Parathyroid adenoma (tissue), 2 donors: ENCODE measurements around the gene HSBP1.

Experiments used
- H2AFZ ChIP-seq: fragments of 300-600 bp; sonication (generic); one replicate; pipeline ENCODE4 v1.7.0; 2017; ENCODE audit warnings: antibody characterized with exemption, mild to moderate bottlenecking
- H3K27ac ChIP-seq: fragments of 300-600 bp; sonication (generic); one replicate; pipeline ENCODE4 v1.7.0; 2017
- H3K27me3 ChIP-seq: fragments of 300-600 bp; sonication (generic); one replicate; pipeline ENCODE4 v1.7.0; 2017; ENCODE audit warnings: low read length; ENCODE audit not compliant: control insufficient read depth, insufficient read depth
- H3K36me3 ChIP-seq: fragments of 300-600 bp; sonication (generic); one replicate; pipeline ENCODE4 v1.7.0; 2017; ENCODE audit warnings: low read length; ENCODE audit not compliant: control insufficient read depth, insufficient read depth
- H3K4me1 ChIP-seq: fragments of 300-600 bp; sonication (generic); one replicate; pipeline ENCODE4 v1.7.0; 2017; ENCODE audit warnings: control low read depth
- H3K4me2 ChIP-seq: fragments of 300-600 bp; sonication (generic); one replicate; pipeline ENCODE4 v1.7.0; 2017; ENCODE audit warnings: low read length
- H3K4me3 ChIP-seq: fragments of 300-600 bp; sonication (generic); one replicate; pipeline ENCODE4 v1.7.0; 2017; ENCODE audit warnings: low read depth, low read length
- H3K79me2 ChIP-seq: fragments of 300-600 bp; sonication (generic); one replicate; pipeline ENCODE4 v1.7.0; 2017; ENCODE audit warnings: control low read depth
- H3K9ac ChIP-seq: fragments of 300-600 bp; sonication (generic); one replicate; pipeline ENCODE4 v1.7.0; 2017; ENCODE audit warnings: mild to moderate bottlenecking
- H3K9me3 ChIP-seq: fragments of 300-600 bp; sonication (generic); one replicate; pipeline ENCODE4 v1.7.0; 2017; ENCODE audit warnings: low read length; ENCODE audit not compliant: control insufficient read depth
- CTCF ChIP-seq: fragments of 300-600 bp; sonication (generic); IDR thresholded peaks from one replicate; pipeline ENCODE4 v1.7.0; 2017; ENCODE audit warnings: antibody characterized with exemption, mild to moderate bottlenecking
- donor health status: primary hyperparathyroidism.

The HSBP1 gene

GRCh38 chr16:83845263-83845662 is 37.5 kb downstream of the HSBP1 start:
- H3K9ac ChIP-seq = no peak overlapping the region
- H3K9me3 ChIP-seq = no peaks in the 10 kb centered on the region
- no peak for TF ChIP-seq CTCF

GRCh38 chr16:83847371-83848225 is 39.8 kb downstream of the HSBP1 start:
- no peak overlapping the region for H3K9ac ChIP-seq
- no peak overlapping the region for H2AFZ ChIP-seq
- no peak overlapping the region for H3K4me2 ChIP-seq
- H3K4me3 ChIP-seq = no peak overlapping the region
- no peaks in the 10 kb centered on the region for H3K4me1 ChIP-seq
- no peaks in the 10 kb centered on the region for H3K36me3 ChIP-seq
- no peak for TF ChIP-seq CTCF
- H3K79me2 ChIP-seq = no peaks in the 10 kb centered on the region
- no peaks in the 10 kb centered on the region for H3K9me3 ChIP-seq
- H3K27me3 ChIP-seq = no peaks in the 10 kb centered on the region
- no peak overlapping the region for H3K27ac ChIP-seq

More at GRCh38 chr16:83845263-83845662, 37.5 kb downstream of the HSBP1 start:
- Histone ChIP-seq H2AFZ (no peak overlapping the region), H3K4me2 (no peak overlapping the region), H3K4me3 (no peak overlapping the region), H3K27me3 (no peaks in the 10 kb centered on the region), H3K27ac (no peak overlapping the region), H3K79me2 (no peaks in the 10 kb centered on the region), H3K36me3 (no peaks in the 10 kb centered on the region), H3K4me1 (no peaks in the 10 kb centered on the region)

- Histone ChIP-seq H3K36me3 (no peaks in the 10 kb centered on the region), H3K79me2 (no peaks in the 10 kb centered on the region), H3K9ac (no peak overlapping the region), H3K27me3 (no peaks in the 10 kb centered on the region), H2AFZ (no peak overlapping the region), H3K4me2 (no peak overlapping the region), H3K27ac (no peak overlapping the region), H3K4me3 (no peak overlapping the region), H3K4me1 (no peaks in the 10 kb centered on the region), H3K9me3 (no peaks in the 10 kb centered on the region)
- no peak for TF ChIP-seq CTCF
These were observed 41.6 kb downstream of the HSBP1 start for GRCh38 chr16:83849421-83849820.

- no peaks in the 10 kb centered on the region for H3K9me3 ChIP-seq
- no peak overlapping the region for H3K4me3 ChIP-seq
- no peak overlapping the region for H2AFZ ChIP-seq
- no peak overlapping the region for H3K9ac ChIP-seq
- no peaks in the 10 kb centered on the region for H3K79me2 ChIP-seq
- H3K4me2 ChIP-seq = no peak overlapping the region
- H3K36me3 ChIP-seq = no peaks in the 10 kb centered on the region
- TF ChIP-seq CTCF = no peak
- no peaks in the 10 kb centered on the region for H3K4me1 ChIP-seq
- no peaks in the 10 kb centered on the region for H3K27me3 ChIP-seq
- H3K27ac ChIP-seq = no peak overlapping the region
These were observed 43.2 kb downstream of the HSBP1 start for GRCh38 chr16:83850947-83851346.

- Histone ChIP-seq H3K4me2 (no peak overlapping the region), H3K36me3 (no peaks in the 10 kb centered on the region), H3K27ac (no peak overlapping the region), H3K4me1 (no peaks in the 10 kb centered on the region), H3K4me3 (no peak overlapping the region), H3K79me2 (no peaks in the 10 kb centered on the region), H2AFZ (no peak overlapping the region), H3K9me3 (no peaks in the 10 kb centered on the region), H3K27me3 (no peaks in the 10 kb centered on the region), H3K9ac (no peak overlapping the region)
- no peak for TF ChIP-seq CTCF
These were observed 43.7 kb downstream of the HSBP1 start for GRCh38 chr16:83851473-83851872.
